ENCODE measurements around the gene KCNAB1.

Gene KCNAB1

DNA sequence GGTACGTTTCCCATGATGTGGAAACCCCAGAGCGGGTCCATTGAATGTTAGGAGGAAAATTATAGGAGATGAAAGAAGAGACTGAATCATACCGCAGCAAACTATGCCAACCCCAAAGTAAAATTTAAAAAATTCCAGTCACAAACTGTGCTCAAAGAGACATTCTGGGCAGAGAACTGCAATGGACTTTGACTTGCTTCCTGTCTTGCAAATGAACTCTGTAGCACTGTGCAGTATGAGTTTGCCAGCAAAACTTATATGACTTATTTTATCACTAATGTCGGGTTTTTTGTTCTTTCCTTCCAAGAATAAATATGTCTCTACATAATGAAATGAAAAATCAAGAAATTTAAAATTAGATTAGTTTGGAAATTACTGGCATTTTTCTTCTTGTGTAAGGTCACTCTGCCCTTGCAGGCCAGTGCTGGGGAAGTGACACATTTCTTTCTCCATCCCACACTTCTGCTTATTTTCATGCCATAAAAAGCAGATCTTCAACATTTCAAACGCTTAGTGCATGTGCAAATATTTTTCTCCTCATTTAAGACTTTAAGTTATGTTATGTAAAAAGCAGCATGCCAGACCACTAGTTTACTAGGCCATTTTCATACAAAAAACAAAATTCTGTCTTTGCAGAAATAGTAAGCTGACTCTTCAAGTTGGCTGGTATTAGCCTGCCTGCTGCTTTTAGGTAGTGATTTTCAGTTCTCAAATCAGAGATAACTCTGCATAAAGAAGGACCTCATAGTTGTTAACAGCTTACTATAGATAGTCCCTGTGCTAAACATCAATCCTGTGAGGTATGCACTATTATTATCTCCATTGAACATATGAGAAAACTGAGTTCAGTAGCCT, 466.8 kb downstream of the KCNAB1 start:
- no peak for DNase-seq

DNA sequence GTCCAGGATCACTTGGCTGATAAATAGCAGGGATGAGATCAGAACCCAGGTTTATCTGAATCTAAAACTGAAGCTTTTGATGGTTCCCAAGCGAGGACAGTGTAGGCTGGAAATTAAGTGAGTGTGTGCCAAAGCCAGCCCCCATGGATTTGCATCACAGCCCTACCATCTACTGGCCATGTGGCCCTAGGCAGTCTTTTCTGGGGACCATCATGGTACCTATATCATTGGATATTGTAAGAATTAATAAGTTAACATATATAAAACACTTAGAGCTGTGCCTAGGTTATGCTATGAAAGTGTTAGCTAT, 467.3 kb downstream of the KCNAB1 start:
- DNase-seq = no peak
